Activated CD4-positive, alpha-beta T cell treated with anti-CD3 and anti-CD28 coated beads, Interleukin-2, amount 10 ng/mL, durations not matched to agents 24 days and 14 days (primary cell): ENCODE measurements around the gene CHADL. TPM values are rescaled to one million over a fixed set of nuclear protein-coding genes. Genes with fewer than 3 reads are reported as not detected.

Source experiments
- DNase-seq: peaks from one replicate; pipeline ENCODE4 v3.0.0; 2022
- H3K27ac Mint-ChIP-seq: one replicate; pipeline ENCODE4 v1.8.0; 2022; ENCODE audit warnings: mild to moderate bottlenecking, mixed read lengths
- H3K27me3 Mint-ChIP-seq: one replicate; pipeline ENCODE4 v1.8.0; 2022; ENCODE audit warnings: mixed read lengths
- H3K36me3 Mint-ChIP-seq: one replicate; pipeline ENCODE4 v1.8.0; 2022; ENCODE audit warnings: low read depth, mild to moderate bottlenecking, mixed read lengths
- H3K4me1 Mint-ChIP-seq: one replicate; pipeline ENCODE4 v1.8.0; 2021; ENCODE audit warnings: mixed read lengths
- H3K4me3 Mint-ChIP-seq: one replicate; pipeline ENCODE4 v1.8.0; 2022; ENCODE audit warnings: mild to moderate bottlenecking, moderate library complexity, mixed read lengths
- H3K9me3 Mint-ChIP-seq: one replicate; pipeline ENCODE4 v1.8.0; 2021; ENCODE audit warnings: mixed read lengths
- intact Hi-C: fragments of 100-400 bp; cut with micrococcal nuclease; formaldehyde crosslinking; loops from one replicate; pipeline ENCODE4 v1.15.1; 2023
- total RNA-seq: library from RNA; stranded (reverse); gene quantifications from 2 replicates; pipeline ENCODE4 v1.2.3, GENCODE V29; 2022

The CHADL gene, protein sequence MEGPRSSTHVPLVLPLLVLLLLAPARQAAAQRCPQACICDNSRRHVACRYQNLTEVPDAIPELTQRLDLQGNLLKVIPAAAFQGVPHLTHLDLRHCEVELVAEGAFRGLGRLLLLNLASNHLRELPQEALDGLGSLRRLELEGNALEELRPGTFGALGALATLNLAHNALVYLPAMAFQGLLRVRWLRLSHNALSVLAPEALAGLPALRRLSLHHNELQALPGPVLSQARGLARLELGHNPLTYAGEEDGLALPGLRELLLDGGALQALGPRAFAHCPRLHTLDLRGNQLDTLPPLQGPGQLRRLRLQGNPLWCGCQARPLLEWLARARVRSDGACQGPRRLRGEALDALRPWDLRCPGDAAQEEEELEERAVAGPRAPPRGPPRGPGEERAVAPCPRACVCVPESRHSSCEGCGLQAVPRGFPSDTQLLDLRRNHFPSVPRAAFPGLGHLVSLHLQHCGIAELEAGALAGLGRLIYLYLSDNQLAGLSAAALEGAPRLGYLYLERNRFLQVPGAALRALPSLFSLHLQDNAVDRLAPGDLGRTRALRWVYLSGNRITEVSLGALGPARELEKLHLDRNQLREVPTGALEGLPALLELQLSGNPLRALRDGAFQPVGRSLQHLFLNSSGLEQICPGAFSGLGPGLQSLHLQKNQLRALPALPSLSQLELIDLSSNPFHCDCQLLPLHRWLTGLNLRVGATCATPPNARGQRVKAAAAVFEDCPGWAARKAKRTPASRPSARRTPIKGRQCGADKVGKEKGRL
- 0.33 and 0.47 TPM in 2 replicates for total RNA-seq

DNA sequence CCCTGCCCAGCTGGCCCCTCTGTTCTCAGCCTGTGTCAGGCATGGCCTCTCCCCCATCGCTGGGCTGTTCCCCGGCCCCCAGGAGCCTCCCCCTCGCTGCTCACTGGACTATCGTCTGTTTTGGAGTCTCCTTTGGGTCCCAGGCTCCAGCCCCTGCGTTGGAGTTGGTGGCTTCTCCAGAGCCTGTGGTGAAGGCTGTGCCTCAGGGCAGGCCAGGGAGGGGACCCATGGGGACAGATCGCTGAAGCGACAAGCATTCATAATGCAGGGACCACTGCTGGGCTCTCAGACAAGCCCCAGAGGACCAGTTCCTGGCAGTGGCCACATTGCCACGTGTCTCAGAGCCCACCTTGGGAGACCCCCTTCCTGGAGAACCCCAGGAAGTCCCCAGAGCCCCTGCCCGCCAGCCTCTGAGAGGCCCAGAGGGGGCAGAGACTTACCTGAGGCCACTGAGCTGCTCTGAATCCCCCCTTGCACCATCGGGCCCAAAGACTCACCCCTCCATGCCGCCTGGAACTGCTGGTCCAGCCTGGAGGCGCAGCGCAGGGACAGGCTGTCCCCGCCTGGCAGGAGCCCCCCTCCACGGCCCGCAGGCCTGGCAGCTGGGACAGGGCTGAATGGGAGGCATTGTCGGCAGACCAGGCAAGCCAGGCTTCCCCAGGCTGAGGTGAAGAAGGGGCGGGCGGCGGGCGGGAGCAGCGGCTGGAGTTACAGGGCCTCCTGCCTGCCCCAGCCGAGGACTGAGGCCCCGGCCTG lies at the start of gene CHADL:
CHADL (minus strand) TSS at position 555 of the 756 bp plus-strand sequence; CDS start at position 505, 50 bp downstream.
- Mint-ChIP-seq H3K27me3 (peaks cover 2% of the 10 kb centered on the region), H3K4me3 (no peak within 1 kb of the TSS), H3K27ac (no peak within 1 kb of the TSS), H3K36me3 (peaks cover 6% of the 10 kb centered on the region), H3K4me1 (peaks cover 5% of the 10 kb centered on the region), H3K9me3 (no peaks in the 10 kb centered on the region)
- DNase-seq, result no peak
- intact Hi-C loops, result no loop called here

DNA sequence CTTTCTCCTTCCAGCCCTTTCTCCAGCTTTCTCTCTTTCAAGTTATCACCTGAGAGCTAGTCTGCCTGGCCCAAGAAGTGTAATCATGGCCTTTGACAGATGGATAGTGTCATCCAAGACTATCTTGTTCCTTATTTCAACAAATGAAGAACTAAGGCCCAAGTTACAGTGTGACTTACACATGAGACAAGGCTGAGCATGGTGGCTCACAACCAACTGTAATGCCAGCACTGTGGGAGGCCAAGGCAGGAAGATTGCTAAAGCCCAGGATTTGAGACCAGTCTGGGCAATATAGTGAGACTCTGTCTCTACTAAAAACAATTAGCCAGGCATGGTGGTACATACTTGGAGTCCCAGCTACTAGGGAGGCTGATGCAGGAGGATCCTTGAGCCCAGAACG lies 48.9 kb upstream of the CHADL start:
- Mint-ChIP-seq H3K4me3 (no peak overlapping the region), H3K27me3 (no peaks in the 10 kb centered on the region), H3K9me3 (no peaks in the 10 kb centered on the region), H3K27ac (no peak overlapping the region), H3K36me3 (peaks cover 6% of the 10 kb centered on the region), H3K4me1 (peaks cover 16% of the 10 kb centered on the region)
- DNase-seq, result no peak
- intact Hi-C loops, result loop anchor here (5.0 to 10.0 kb wide), 2 partner anchors 253 to 1765 kb away; partner anchors contain the start of genes ATF4 and POLR3H

DNA sequence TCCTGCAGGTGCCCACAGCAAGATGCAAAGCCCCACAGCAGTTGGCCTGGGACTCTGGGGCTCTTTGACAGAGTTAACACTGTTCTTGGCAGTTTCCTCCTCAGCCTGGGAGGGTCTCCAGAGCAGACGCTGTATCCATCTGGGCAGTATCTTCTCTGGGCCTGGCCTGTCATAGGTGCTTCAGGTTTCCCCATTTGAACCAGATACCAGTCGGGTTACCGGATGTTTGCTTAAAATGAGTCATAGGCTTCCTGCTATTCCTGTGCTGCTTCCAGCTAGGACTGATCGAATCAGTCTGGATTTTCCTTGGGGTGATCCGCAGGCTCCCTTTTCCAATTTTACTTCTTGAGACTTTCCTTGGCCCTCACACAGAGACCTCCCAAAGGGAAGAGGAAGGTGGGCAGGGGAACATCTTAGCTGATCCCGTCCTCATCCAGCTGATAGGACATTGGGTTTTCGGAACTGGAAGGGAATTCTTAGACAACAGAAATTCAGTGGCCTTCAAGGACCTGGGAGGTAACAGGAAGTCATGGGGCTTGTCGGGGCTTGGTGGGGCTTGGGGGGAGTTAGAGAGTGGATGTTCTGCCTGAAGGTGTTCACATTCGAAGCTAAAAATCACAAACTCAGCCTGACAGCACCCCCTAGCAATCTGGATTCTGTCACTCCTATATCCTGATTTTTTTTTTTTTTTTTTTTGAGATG lies 47.7 kb upstream of the CHADL start:
- H3K4me3 Mint-ChIP-seq, result peak overlapping the region; percentile 45
- H3K36me3 Mint-ChIP-seq, result peaks cover 13% of the 10 kb centered on the region
- no peaks in the 10 kb centered on the region for H3K27me3 Mint-ChIP-seq
- peak overlapping the region; percentile 62 for H3K27ac Mint-ChIP-seq
- intact Hi-C loops, result loop anchor here (5.0 to 10.0 kb wide), 2 partner anchors 254 to 1764 kb away; partner anchors contain the start of genes ATF4 and POLR3H
- no peaks in the 10 kb centered on the region for H3K9me3 Mint-ChIP-seq
- peaks cover 20% of the 10 kb centered on the region for H3K4me1 Mint-ChIP-seq
- DNase-seq, result no peak

DNA sequence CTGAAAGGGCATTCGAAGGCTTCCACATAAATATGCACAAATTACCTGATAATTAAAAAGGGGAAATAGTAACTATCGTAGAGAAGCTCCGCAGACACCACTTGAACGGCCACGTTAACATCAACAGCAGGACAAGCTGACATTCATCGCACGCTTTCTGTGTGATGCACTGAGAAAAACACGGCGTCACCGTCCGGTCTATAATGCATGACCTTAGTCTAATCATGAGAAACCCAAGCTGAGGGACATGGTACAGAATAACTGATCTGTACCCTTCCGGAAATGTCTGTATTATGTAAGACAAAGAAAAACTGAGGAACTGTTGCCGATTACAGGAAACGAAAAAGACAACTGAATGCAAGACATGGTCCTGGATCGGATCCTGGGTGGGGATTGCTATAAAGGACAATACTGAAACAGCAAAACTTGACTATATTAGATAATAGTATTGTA lies 45.9 kb upstream of the CHADL start:
- H3K27me3 Mint-ChIP-seq, result no peaks in the 10 kb centered on the region

DNA sequence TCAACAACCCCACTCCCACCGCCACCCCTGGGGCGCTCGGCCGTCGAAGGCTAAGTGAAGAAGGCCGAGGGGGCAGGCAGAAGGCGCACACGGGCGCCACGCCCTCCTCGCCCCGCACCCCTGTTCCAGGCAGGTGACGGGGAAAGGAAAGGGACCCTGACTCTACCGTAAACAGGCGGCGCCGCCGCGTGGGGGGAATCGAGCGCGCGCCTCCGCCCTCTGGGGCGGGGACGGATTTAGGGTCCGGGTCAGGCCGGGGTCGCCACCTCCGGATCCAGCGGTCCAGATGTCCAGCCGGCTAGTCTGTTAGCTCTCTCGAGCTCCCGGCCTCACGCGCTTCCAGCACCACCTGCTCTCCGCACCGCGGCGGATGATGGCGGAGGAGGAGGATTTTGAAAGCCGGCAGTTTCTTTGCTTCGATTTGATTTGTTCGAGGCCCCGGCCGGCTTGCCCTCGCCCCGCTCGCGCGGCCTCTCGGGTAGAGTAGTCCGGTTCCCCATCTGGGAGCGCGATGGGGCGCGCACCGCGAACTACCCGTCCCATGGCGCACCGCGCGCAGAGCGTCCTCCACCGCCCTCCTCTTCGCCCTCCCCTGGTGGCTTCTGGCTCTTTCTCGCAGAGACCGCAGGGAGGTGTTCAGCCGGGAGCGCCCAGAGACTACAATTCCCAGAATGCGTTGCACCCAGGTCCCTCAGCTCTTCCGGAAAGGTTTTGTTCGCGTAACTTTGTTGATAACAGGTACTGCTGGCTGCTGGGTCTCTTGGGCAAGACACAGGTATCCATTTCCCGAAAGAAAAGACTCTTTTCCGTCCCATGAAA lies 45.3 kb upstream of the CHADL start, which contains the start of gene RANGAP1:
RANGAP1 (minus strand) TSS at position 368 of the 819 bp plus-strand sequence. CDS start 5,143 bp downstream, outside the sequence.
- Mint-ChIP-seq H3K9me3 (no peaks in the 10 kb centered on the region), H3K4me1 (peaks cover 28% of the 10 kb centered on the region), H3K27me3 (no peaks in the 10 kb centered on the region), H3K4me3 (peak within 1 kb of the TSS; percentile 94), H3K36me3 (peaks cover 23% of the 10 kb centered on the region), H3K27ac (peak within 1 kb of the TSS; percentile 97)
- intact Hi-C loops, result loop anchor here (1.0 to 10.0 kb wide), 11 partner anchors 15 to 1761 kb away; partner anchors contain the start of genes ATF4, DESI1, L3MBTL2 and PHF5A
- DNase-seq, result peak; percentile 99

More for the DNA sequence above, 45.9 kb upstream of the CHADL start:
- peaks cover 24% of the 10 kb centered on the region for H3K4me1 Mint-ChIP-seq
- no peaks in the 10 kb centered on the region for H3K9me3 Mint-ChIP-seq
- no peak for DNase-seq
- H3K36me3 Mint-ChIP-seq, result peaks cover 21% of the 10 kb centered on the region
- peak overlapping the region; percentile 97 for H3K27ac Mint-ChIP-seq
- intact Hi-C loops, result loop anchor here (1.0 to 10.0 kb wide), 10 partner anchors 15 to 1762 kb away; partner anchors contain the start of genes ATF4, DESI1, PHF5A and POLR3H
- peak overlapping the region; percentile 94 for H3K4me3 Mint-ChIP-seq

DNA sequence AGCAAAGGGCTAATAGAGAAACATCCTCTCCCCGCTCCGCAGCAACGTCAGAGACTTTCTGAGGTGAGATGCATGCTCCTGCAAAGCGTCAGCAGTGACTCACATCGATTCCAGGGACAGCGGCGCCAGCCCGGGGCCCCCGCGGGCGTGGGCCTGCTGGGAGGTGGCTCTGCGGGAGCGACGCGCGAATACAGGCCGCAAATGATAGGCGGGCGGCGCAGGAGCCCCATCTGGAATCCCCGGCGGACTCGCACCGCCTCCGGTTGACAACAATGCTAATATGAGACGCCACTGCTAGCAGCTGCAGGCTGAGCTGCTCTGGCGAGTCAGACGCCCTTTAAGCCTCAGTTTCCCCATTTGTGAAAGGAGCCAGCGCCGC lies 44.7 kb upstream of the CHADL start:
- Mint-ChIP-seq H3K27ac (peak overlapping the region; percentile 97), H3K9me3 (no peaks in the 10 kb centered on the region), H3K27me3 (no peaks in the 10 kb centered on the region), H3K4me3 (peak overlapping the region; percentile 94), H3K36me3 (peaks cover 29% of the 10 kb centered on the region), H3K4me1 (peaks cover 31% of the 10 kb centered on the region)
- intact Hi-C loops, result loop anchor here (1.0 to 10.0 kb wide), 3 partner anchors 80 to 1761 kb away; partner anchors contain the start of genes ATF4, L3MBTL2 and POLR3H
- DNase-seq, result peak; percentile 94

DNA sequence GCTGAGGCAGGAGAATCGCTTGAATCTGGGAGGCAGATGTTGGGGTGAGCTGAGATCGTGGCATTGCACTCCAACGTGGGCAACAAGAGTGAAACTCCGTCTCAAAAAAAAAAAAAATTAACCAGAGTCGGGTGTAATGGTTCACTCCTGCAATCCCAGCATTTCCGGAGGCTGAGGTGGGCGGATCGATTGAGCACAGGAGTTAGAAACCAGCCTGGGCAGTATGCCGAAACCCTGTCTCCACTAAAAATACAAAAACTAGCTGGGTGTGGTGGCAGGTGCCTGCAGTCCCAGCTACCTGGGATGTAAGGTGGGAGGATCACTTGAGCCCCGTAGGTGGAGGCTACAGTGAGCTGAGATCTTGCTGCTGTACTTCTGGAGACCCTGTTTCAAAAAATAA lies 43.7 kb upstream of the CHADL start:
- H3K27me3 Mint-ChIP-seq, result no peaks in the 10 kb centered on the region
- intact Hi-C loops, result loop anchor here (10.0 kb wide), 1 partner anchor 1760 kb away; the partner anchor contains the start of gene ATF4
- peak overlapping the region; percentile 94 for H3K4me3 Mint-ChIP-seq
- no peaks in the 10 kb centered on the region for H3K9me3 Mint-ChIP-seq
- H3K4me1 Mint-ChIP-seq, result peaks cover 31% of the 10 kb centered on the region
- peak overlapping the region; percentile 97 for H3K27ac Mint-ChIP-seq
- peaks cover 34% of the 10 kb centered on the region for H3K36me3 Mint-ChIP-seq
- no peak for DNase-seq

DNA sequence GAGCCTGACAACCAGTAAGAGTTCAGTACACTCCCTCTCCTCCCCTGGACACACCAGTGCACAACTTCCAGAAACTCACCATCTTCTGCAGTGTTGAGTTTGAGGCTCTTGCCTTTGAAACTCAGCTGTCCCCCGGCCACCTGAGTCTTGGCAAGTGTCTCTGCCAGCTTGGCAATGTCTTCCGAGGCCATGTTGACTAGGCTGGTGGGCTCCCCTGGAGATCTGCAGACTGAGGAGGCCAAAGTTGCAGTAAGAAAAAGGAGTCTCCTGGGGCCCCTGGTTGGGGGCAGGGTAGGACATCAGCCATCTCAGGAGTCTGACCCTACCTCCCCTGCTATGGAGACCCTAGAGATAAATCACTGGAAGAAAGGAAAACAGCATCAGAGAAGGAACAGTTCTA lies 40.1 kb upstream of the CHADL start:
- no peak for DNase-seq
- peak overlapping the region; percentile 51 for H3K27ac Mint-ChIP-seq
- H3K36me3 Mint-ChIP-seq, result peaks cover 57% of the 10 kb centered on the region
- no peaks in the 10 kb centered on the region for H3K27me3 Mint-ChIP-seq
- no peak overlapping the region for H3K4me3 Mint-ChIP-seq
- intact Hi-C loops, result loop anchor here (10.0 kb wide), 1 partner anchor 1756 kb away; the partner anchor contains the start of gene ATF4
- no peaks in the 10 kb centered on the region for H3K9me3 Mint-ChIP-seq
- H3K4me1 Mint-ChIP-seq, result peaks cover 23% of the 10 kb centered on the region

DNA sequence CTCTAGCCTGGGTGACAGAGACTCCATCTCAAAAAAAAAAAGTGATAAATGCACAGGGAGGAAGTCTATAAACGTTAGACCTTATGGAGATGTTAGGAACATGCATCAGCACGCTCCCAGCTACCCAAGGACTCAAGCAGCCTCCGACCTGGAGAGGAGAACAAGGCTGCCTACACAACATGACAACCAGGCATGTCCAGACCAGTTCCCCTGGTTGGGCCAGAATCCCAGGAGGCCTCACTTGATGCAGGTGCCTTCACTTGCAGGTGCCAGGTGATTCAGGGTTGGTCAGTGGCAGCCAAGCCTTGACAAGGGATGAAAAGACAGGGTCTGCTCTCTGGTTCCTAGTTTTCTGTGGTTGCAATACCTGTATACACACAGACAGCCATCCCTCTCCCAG lies 39.3 kb upstream of the CHADL start:
- DNase-seq, result no peak
- intact Hi-C loops, result loop anchor here (10.0 kb wide), 1 partner anchor 1755 kb away; the partner anchor contains the start of gene ATF4
- Mint-ChIP-seq H3K4me1 (peaks cover 21% of the 10 kb centered on the region), H3K27ac (peak overlapping the region; percentile 37), H3K9me3 (no peaks in the 10 kb centered on the region), H3K36me3 (peaks cover 58% of the 10 kb centered on the region), H3K4me3 (no peak overlapping the region), H3K27me3 (no peaks in the 10 kb centered on the region)

DNA sequence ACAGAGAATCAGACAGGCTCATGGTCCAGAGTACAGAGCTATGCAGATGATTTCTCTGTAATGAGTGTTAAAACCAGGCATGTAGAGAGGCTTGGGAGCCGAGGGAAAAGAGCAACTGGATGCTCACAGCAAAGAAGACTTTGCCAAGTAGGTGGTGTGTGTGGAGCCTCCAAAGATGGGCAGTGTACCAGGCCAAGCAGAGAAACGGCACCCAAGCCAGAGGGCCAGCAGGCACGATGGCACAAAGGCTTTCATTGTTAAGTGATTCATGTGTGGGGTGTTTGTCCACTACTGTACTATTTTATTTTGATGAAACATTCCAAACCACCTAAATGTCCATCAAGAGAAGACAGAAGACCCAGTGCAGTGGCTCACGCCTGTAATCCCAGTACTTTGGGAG lies 34.1 kb upstream of the CHADL start:
- H3K4me3 Mint-ChIP-seq, result no peak overlapping the region
- H3K27me3 Mint-ChIP-seq, result no peaks in the 10 kb centered on the region
- intact Hi-C loops, result no loop called here
- peaks cover 66% of the 10 kb centered on the region for H3K36me3 Mint-ChIP-seq
- H3K27ac Mint-ChIP-seq, result no peak overlapping the region
- peaks cover 5% of the 10 kb centered on the region for H3K4me1 Mint-ChIP-seq
- no peaks in the 10 kb centered on the region for H3K9me3 Mint-ChIP-seq
- DNase-seq, result no peak

DNA sequence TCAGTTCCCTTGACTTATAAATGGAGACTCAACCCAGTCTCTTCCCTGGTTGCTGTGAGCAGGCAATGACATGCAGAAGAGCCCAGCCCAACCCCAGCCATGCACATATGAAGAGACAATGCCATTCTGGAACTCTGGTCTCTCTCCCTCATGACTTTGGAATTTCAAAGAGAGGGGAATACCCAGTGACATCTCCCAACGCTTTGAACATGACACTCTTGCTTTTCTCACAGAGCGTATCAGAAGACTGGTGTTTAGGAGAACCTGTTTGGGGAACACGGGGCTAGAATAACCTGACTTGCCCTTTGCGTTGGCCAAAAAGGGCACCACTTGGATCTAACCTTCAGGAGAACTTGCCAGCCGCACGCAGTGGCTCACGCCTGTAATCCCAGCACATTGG lies 32.4 kb upstream of the CHADL start:
- Mint-ChIP-seq H3K36me3 (peaks cover 65% of the 10 kb centered on the region), H3K4me1 (peaks cover 5% of the 10 kb centered on the region), H3K27ac (no peak overlapping the region), H3K9me3 (no peaks in the 10 kb centered on the region), H3K27me3 (no peaks in the 10 kb centered on the region), H3K4me3 (no peak overlapping the region)
- DNase-seq, result no peak
- intact Hi-C loops, result no loop called here

DNA sequence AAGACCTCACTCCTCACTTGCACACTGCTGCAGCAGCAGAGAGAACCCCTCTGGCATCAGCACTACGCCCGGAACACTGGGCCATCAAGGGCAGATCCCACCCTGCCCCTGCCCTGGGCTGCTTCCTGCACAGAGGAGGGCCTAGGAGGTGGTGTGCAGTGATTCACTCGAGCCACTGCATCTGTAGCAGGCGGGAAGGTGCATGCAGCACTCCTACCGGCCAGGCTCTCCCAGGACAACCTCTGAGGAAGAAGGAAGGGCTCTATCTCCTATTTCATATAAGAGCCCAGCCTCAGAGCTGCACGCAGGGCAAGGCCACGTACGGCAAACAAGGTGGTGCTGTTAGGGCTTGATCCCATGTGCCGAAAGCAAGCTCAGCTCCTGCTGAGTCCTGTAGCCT lies 31.1 kb upstream of the CHADL start:
- H3K9me3 Mint-ChIP-seq, result no peaks in the 10 kb centered on the region
- no peak overlapping the region for H3K4me3 Mint-ChIP-seq
- DNase-seq, result no peak
- H3K36me3 Mint-ChIP-seq, result peaks cover 62% of the 10 kb centered on the region
- H3K27ac Mint-ChIP-seq, result no peak overlapping the region
- intact Hi-C loops, result no loop called here
- no peaks in the 10 kb centered on the region for H3K27me3 Mint-ChIP-seq
- H3K4me1 Mint-ChIP-seq, result peaks cover 1% of the 10 kb centered on the region
